Activated CD4-positive, alpha-beta T cell treated with anti-CD3 and anti-CD28 coated beads, Interleukin-2, amount 10 ng/mL, durations not matched to agents 7 days and 5 days (primary cell): ENCODE measurements around the gene MSL3. TPM values are rescaled to one million over a fixed set of nuclear protein-coding genes. Genes with fewer than 3 reads are reported as not detected.
A peak's percentile ranks its signal among the peaks of the same experiment; 100 is the strongest.

ENCODE experiments used
- CTCF ChIA-PET: fragments of 350-600 bp; sonication (Branson Sonifier 250); formaldehyde crosslinking; loops from one replicate; lab custom pipeline; 2021; ENCODE audit warnings: antibody characterized with exemption; lab: Charles Lee
- POLR2A ChIA-PET: fragments of 350-600 bp; sonication (Branson Sonifier 250); formaldehyde crosslinking; loops from one replicate; lab custom pipeline; 2021; ENCODE audit warnings: antibody characterized with exemption; lab: Charles Lee
- DNase-seq: peaks from one replicate; pipeline ENCODE4 v3.0.0-alpha.2; 2020
- H3K27ac Mint-ChIP-seq: one replicate; pipeline ENCODE4 v1.8.0; 2021; ENCODE audit warnings: mild to moderate bottlenecking, moderate library complexity, mixed read lengths
- H3K27me3 Mint-ChIP-seq: one replicate; pipeline ENCODE4 v1.8.0; 2021; ENCODE audit warnings: mixed read lengths
- H3K36me3 Mint-ChIP-seq: one replicate; pipeline ENCODE4 v1.8.0; 2021; ENCODE audit warnings: low read depth, mixed read lengths
- H3K4me1 Mint-ChIP-seq: one replicate; pipeline ENCODE4 v1.8.0; 2021; ENCODE audit warnings: mixed read lengths
- H3K4me3 Mint-ChIP-seq: one replicate; pipeline ENCODE4 v1.8.0; 2021; ENCODE audit warnings: mild to moderate bottlenecking, moderate library complexity, mixed read lengths
- H3K9me3 Mint-ChIP-seq: one replicate; pipeline ENCODE4 v1.8.0; 2021; ENCODE audit warnings: mixed read lengths
- total RNA-seq, 2 experiments: library from RNA; stranded (reverse); gene quantifications; one replicate each; pipeline ENCODE4 v1.2.3, GENCODE V29; 2021

The MSL3 gene
- total RNA-seq: 10 to 100 TPM; 73.5 to 74.5 TPM

GRCh38 chrX:11757719-11758399, at the start of gene MSL3:
MSL3 (plus strand) TSS chrX:11758237; CDS start chrX:11758264, 27 bp downstream.
- ChIA-PET POLR2A (interaction anchor here (0.6 kb wide), 1 partner anchor 9 kb away, joined by 3 read pairs; no protein-coding TSS in a partner anchor), CTCF (interaction anchor here (0.6 to 1.2 kb wide), 5 partner anchors 9 to 224 kb away, joined by 3 to 9 read pairs (median 3); no protein-coding TSS in a partner anchor)
- no peaks in the 10 kb centered on the region for H3K9me3 Mint-ChIP-seq
- H3K4me3 Mint-ChIP-seq: peak within 1 kb of the TSS; percentile 96
- H3K27ac Mint-ChIP-seq: peak within 1 kb of the TSS; percentile 94
- no peak for DNase-seq
- H3K27me3 Mint-ChIP-seq: peaks cover 13% of the 10 kb centered on the region
- peaks cover 17% of the 10 kb centered on the region for H3K4me1 Mint-ChIP-seq
- peaks cover 20% of the 10 kb centered on the region for H3K36me3 Mint-ChIP-seq

DNA sequence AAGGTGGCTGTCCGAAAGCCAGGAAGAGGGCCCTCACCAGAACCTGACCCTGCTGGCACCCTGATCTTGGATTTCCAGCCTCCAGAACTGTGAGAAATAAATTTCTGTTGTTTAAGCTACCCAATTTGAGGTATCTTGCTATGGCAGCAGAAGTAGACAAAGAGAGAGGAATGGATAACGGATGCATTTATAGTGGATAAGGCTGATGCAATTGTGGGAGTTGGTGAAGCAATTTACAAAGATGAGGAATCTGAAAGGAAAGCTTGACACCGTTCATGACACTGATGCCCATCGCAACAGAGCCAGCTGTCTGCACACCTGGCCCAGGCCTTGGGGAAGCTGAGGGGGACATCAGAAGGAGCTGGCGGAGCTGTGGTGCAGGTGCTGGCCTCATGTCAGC, 35.7 kb upstream of the MSL3 start:
- H3K27ac Mint-ChIP-seq: no peak overlapping the region
- H3K36me3 Mint-ChIP-seq: no peaks in the 10 kb centered on the region
- no peak overlapping the region for H3K4me3 Mint-ChIP-seq
- ChIA-PET CTCF (no interaction called here), POLR2A (no interaction called here)
- no peaks in the 10 kb centered on the region for H3K27me3 Mint-ChIP-seq
- no peak for DNase-seq
- H3K4me1 Mint-ChIP-seq: no peaks in the 10 kb centered on the region
- H3K9me3 Mint-ChIP-seq: no peaks in the 10 kb centered on the region

GRCh38 chrX:11724122-11725017, 33.7 kb upstream of the MSL3 start:
- H3K4me3 Mint-ChIP-seq: no peak overlapping the region
- H3K27me3 Mint-ChIP-seq: no peaks in the 10 kb centered on the region
- no peaks in the 10 kb centered on the region for H3K4me1 Mint-ChIP-seq
- ChIA-PET POLR2A (no interaction called here), CTCF (interaction anchor here (0.8 to 1.4 kb wide), 2 partner anchors 8 to 193 kb away, joined by 3 to 4 read pairs; no protein-coding TSS in a partner anchor)
- H3K36me3 Mint-ChIP-seq: no peaks in the 10 kb centered on the region
- H3K9me3 Mint-ChIP-seq: no peaks in the 10 kb centered on the region
- DNase-seq: peak; percentile 23
- H3K27ac Mint-ChIP-seq: no peak overlapping the region

DNA sequence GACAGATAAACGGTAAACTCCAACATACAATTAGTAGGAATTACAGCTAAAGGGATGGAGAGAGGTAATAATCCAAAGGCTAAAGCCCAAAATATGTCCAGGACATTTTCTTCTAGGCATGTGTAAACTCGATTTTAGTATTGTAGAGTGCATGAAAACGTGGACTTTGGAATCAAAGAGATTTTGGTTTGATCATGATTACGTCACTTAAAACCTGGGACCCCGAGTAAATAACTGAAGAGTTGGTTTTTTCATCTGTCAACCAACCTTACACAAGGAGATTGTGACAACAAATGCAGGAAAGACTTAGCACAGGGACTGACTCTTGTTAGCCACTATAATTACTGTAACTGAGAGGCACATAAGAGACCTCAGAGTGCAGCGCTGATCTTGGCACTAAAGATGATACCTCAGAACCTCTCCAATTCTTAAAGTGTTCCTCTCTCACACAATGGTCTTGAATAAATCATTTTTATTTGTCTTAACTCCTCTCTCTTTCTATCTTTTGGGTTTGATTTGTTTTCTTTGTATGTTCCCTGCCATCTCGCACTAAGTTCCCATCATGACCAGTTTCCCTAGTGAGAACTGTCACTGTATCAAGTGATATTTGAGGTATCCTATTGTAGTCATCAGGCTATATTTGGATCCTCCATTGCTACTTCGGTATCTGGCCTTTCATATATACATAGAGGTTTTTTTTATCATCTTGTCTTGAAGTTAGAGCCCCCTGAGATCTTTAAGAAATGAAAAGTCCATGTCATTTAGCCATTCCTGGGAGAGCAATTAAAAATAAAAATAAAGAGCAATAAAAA, 32.2 kb upstream of the MSL3 start:
- Mint-ChIP-seq H3K4me1 (no peaks in the 10 kb centered on the region), H3K27me3 (peaks cover 2% of the 10 kb centered on the region), H3K27ac (no peak overlapping the region), H3K9me3 (no peaks in the 10 kb centered on the region), H3K36me3 (no peaks in the 10 kb centered on the region), H3K4me3 (no peak overlapping the region)
- no peak for DNase-seq
- POLR2A ChIA-PET: no interaction called here
- CTCF ChIA-PET: interaction anchor here (1.4 kb wide), 1 partner anchor 194 kb away, joined by 4 read pairs; no protein-coding TSS in a partner anchor

- no peaks in the 10 kb centered on the region for H3K36me3 Mint-ChIP-seq
- no peaks in the 10 kb centered on the region for H3K9me3 Mint-ChIP-seq
- ChIA-PET CTCF (no interaction called here), POLR2A (interaction anchor here (0.6 kb wide), 1 partner anchor 331 kb away, joined by 4 read pairs; no protein-coding TSS in a partner anchor)
- H3K27ac Mint-ChIP-seq: no peak overlapping the region
- H3K4me1 Mint-ChIP-seq: no peaks in the 10 kb centered on the region
- peaks cover 6% of the 10 kb centered on the region for H3K27me3 Mint-ChIP-seq
- H3K4me3 Mint-ChIP-seq: no peak overlapping the region
- DNase-seq: no peak
Observed at GRCh38 chrX:11728556-11728955, 29.5 kb upstream of the MSL3 start.

GRCh38 chrX:11733614-11734013, 24.4 kb upstream of the MSL3 start:
- no peaks in the 10 kb centered on the region for H3K4me1 Mint-ChIP-seq

GRCh38 chrX:11739776-11740175, 18.3 kb upstream of the MSL3 start:
- peaks cover 2% of the 10 kb centered on the region for H3K27me3 Mint-ChIP-seq
- H3K4me3 Mint-ChIP-seq: no peak overlapping the region
- H3K4me1 Mint-ChIP-seq: no peaks in the 10 kb centered on the region
- no peak overlapping the region for H3K27ac Mint-ChIP-seq
- DNase-seq: no peak
- ChIA-PET CTCF (interaction anchor here (0.9 to 1.0 kb wide), 3 partner anchors 9 to 26 kb away, joined by 3 to 4 read pairs (median 3); no protein-coding TSS in a partner anchor), POLR2A (no interaction called here)
- no peaks in the 10 kb centered on the region for H3K9me3 Mint-ChIP-seq
- no peaks in the 10 kb centered on the region for H3K36me3 Mint-ChIP-seq

More at GRCh38 chrX:11733614-11734013, 24.4 kb upstream of the MSL3 start:
- H3K27ac Mint-ChIP-seq: no peak overlapping the region
- ChIA-PET POLR2A (no interaction called here), CTCF (interaction anchor here (0.6 kb wide), 1 partner anchor 45 kb away, joined by 3 read pairs; no protein-coding TSS in a partner anchor)
- H3K27me3 Mint-ChIP-seq: peaks cover 15% of the 10 kb centered on the region
- no peaks in the 10 kb centered on the region for H3K9me3 Mint-ChIP-seq
- no peaks in the 10 kb centered on the region for H3K36me3 Mint-ChIP-seq
- DNase-seq: no peak
- H3K4me3 Mint-ChIP-seq: no peak overlapping the region

DNA sequence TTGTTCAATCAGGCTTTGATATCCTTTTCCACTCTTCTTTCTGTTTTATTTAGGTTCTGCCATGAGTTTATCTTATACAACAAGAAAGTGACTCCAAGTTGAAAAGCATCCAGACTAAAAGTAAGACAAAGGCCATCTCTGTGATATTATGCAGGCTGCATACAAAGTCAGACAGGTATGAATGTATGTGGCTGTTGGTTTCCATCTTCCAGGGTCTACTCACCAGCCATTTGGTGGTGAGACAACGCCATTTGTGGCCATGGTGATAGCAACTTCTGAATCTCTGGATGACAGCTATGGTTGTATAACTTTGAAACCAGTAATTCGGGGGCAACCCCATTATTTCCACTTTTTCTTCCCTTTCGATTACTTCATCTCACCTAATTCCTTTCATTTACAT, 17.2 kb upstream of the MSL3 start:
- Mint-ChIP-seq H3K4me1 (no peaks in the 10 kb centered on the region), H3K9me3 (no peaks in the 10 kb centered on the region), H3K36me3 (no peaks in the 10 kb centered on the region), H3K27ac (no peak overlapping the region), H3K27me3 (peaks cover 1% of the 10 kb centered on the region), H3K4me3 (no peak overlapping the region)
- ChIA-PET POLR2A (no interaction called here), CTCF (no interaction called here)
- DNase-seq: no peak

DNA sequence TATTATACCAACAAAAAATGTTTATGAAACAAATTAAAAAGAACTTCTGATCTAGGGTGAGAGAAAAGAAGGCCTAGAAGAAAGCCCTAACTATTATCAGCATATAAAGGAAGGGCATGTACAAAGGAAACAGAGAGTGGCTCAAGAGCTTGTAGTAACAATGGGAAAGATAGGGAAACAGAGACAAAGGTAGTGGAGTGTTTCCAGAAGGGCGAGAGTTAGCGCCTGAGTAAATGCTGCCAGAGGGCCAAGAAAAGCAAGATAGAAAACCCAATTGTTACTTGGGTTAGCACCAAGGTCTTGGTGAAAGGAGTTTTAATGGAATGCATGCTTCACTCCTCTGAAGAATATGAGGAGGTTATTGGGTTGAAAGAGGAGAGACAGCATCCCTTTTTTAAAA, 16.5 kb upstream of the MSL3 start:
- Mint-ChIP-seq H3K4me1 (no peaks in the 10 kb centered on the region), H3K27me3 (peaks cover 1% of the 10 kb centered on the region), H3K4me3 (no peak overlapping the region), H3K9me3 (no peaks in the 10 kb centered on the region), H3K36me3 (no peaks in the 10 kb centered on the region), H3K27ac (no peak overlapping the region)
- ChIA-PET CTCF (no interaction called here), POLR2A (no interaction called here)
- no peak for DNase-seq

GRCh38 chrX:11745881-11746280, 12.2 kb upstream of the MSL3 start:
- H3K27ac Mint-ChIP-seq: no peak overlapping the region
- POLR2A ChIA-PET: no interaction called here
- H3K4me3 Mint-ChIP-seq: no peak overlapping the region
- H3K36me3 Mint-ChIP-seq: no peaks in the 10 kb centered on the region
- DNase-seq: no peak
- H3K9me3 Mint-ChIP-seq: no peaks in the 10 kb centered on the region
- no peaks in the 10 kb centered on the region for H3K4me1 Mint-ChIP-seq
- CTCF ChIA-PET: no interaction called here
- peaks cover 1% of the 10 kb centered on the region for H3K27me3 Mint-ChIP-seq

GRCh38 chrX:11750046-11750445, 8.0 kb upstream of the MSL3 start:
- ChIA-PET POLR2A (no interaction called here), CTCF (interaction anchor here (0.6 kb wide), 1 partner anchor 36 kb away, joined by 4 read pairs; no protein-coding TSS in a partner anchor)
- no peaks in the 10 kb centered on the region for H3K36me3 Mint-ChIP-seq
- H3K27ac Mint-ChIP-seq: no peak overlapping the region
- H3K27me3 Mint-ChIP-seq: peaks cover 4% of the 10 kb centered on the region
- H3K9me3 Mint-ChIP-seq: no peaks in the 10 kb centered on the region
- no peak overlapping the region for H3K4me3 Mint-ChIP-seq
- H3K4me1 Mint-ChIP-seq: no peaks in the 10 kb centered on the region
- DNase-seq: no peak

- ChIA-PET POLR2A (no interaction called here), CTCF (interaction anchor here (0.6 kb wide), 1 partner anchor 35 kb away, joined by 4 read pairs; no protein-coding TSS in a partner anchor)
- Mint-ChIP-seq H3K9me3 (no peaks in the 10 kb centered on the region), H3K27ac (no peak overlapping the region), H3K36me3 (no peaks in the 10 kb centered on the region), H3K4me3 (no peak overlapping the region), H3K27me3 (peaks cover 8% of the 10 kb centered on the region), H3K4me1 (no peaks in the 10 kb centered on the region)
- no peak for DNase-seq
Observed at GRCh38 chrX:11750694-11751093, 7.3 kb upstream of the MSL3 start.
